Parathyroid adenoma (tissue), 2 donors: ENCODE data around the gene ZNF653.

Experiments used
- H2AFZ ChIP-seq: fragments of 300-600 bp; sonication (generic); one replicate; pipeline ENCODE4 v1.7.0; 2017; ENCODE audit warnings: antibody characterized with exemption, mild to moderate bottlenecking
- H3K27ac ChIP-seq: fragments of 300-600 bp; sonication (generic); one replicate; pipeline ENCODE4 v1.7.0; 2017
- H3K27me3 ChIP-seq: fragments of 300-600 bp; sonication (generic); one replicate; pipeline ENCODE4 v1.7.0; 2017; ENCODE audit warnings: low read length; ENCODE audit not compliant: control insufficient read depth, insufficient read depth
- H3K36me3 ChIP-seq: fragments of 300-600 bp; sonication (generic); one replicate; pipeline ENCODE4 v1.7.0; 2017; ENCODE audit warnings: low read length; ENCODE audit not compliant: control insufficient read depth, insufficient read depth
- H3K4me1 ChIP-seq: fragments of 300-600 bp; sonication (generic); one replicate; pipeline ENCODE4 v1.7.0; 2017; ENCODE audit warnings: control low read depth
- H3K4me2 ChIP-seq: fragments of 300-600 bp; sonication (generic); one replicate; pipeline ENCODE4 v1.7.0; 2017; ENCODE audit warnings: low read length
- H3K4me3 ChIP-seq: fragments of 300-600 bp; sonication (generic); one replicate; pipeline ENCODE4 v1.7.0; 2017; ENCODE audit warnings: low read depth, low read length
- H3K79me2 ChIP-seq: fragments of 300-600 bp; sonication (generic); one replicate; pipeline ENCODE4 v1.7.0; 2017; ENCODE audit warnings: control low read depth
- H3K9ac ChIP-seq: fragments of 300-600 bp; sonication (generic); one replicate; pipeline ENCODE4 v1.7.0; 2017; ENCODE audit warnings: mild to moderate bottlenecking
- H3K9me3 ChIP-seq: fragments of 300-600 bp; sonication (generic); one replicate; pipeline ENCODE4 v1.7.0; 2017; ENCODE audit warnings: low read length; ENCODE audit not compliant: control insufficient read depth
- TF ChIP-seq, protein P1 (sequence below): fragments of 300-600 bp; sonication (generic); IDR thresholded peaks from one replicate; pipeline ENCODE4 v1.7.0; 2017; ENCODE audit warnings: antibody characterized with exemption, mild to moderate bottlenecking
- donor health status: primary hyperparathyroidism.

The ZNF653 gene

DNA sequence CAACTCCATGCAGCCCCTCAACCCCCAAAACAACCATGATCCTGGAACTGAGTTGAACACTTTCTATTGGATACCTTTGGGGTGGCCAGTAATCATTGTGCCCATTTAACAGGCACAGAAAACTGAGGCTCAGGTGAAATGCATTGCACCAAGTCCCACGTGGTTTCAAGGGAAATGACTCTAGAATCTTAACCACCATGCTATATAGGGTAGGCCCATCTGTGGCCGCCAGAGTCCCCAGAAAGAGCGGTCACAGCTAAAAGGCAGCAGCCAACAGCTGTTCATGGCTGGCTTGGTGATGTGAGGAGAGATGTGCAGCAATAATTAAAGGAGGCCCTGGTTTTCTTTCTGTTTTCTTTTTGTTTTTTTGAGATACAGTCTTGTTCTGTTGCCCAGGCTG, 35.6 kb upstream of the ZNF653 start:
- H3K79me2 ChIP-seq: no peaks in the 10 kb centered on the region
- no peaks in the 10 kb centered on the region for H3K4me1 ChIP-seq
- H3K4me3 ChIP-seq: no peak overlapping the region

GRCh38 chr19:11540645-11541044, 35.0 kb upstream of the ZNF653 start:
- H3K27me3 ChIP-seq: no peaks in the 10 kb centered on the region
- H3K4me1 ChIP-seq: no peaks in the 10 kb centered on the region
- no peaks in the 10 kb centered on the region for H3K9me3 ChIP-seq
- no peak overlapping the region for H3K9ac ChIP-seq
- no peaks in the 10 kb centered on the region for H3K79me2 ChIP-seq
- no peak overlapping the region for H3K4me3 ChIP-seq
- TF ChIP-seq, protein P1, sequence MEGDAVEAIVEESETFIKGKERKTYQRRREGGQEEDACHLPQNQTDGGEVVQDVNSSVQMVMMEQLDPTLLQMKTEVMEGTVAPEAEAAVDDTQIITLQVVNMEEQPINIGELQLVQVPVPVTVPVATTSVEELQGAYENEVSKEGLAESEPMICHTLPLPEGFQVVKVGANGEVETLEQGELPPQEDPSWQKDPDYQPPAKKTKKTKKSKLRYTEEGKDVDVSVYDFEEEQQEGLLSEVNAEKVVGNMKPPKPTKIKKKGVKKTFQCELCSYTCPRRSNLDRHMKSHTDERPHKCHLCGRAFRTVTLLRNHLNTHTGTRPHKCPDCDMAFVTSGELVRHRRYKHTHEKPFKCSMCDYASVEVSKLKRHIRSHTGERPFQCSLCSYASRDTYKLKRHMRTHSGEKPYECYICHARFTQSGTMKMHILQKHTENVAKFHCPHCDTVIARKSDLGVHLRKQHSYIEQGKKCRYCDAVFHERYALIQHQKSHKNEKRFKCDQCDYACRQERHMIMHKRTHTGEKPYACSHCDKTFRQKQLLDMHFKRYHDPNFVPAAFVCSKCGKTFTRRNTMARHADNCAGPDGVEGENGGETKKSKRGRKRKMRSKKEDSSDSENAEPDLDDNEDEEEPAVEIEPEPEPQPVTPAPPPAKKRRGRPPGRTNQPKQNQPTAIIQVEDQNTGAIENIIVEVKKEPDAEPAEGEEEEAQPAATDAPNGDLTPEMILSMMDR: no peak
- no peak overlapping the region for H3K27ac ChIP-seq
- H3K36me3 ChIP-seq: no peaks in the 10 kb centered on the region
- H3K4me2 ChIP-seq: no peak overlapping the region
- no peak overlapping the region for H2AFZ ChIP-seq

More for the DNA sequence above, 35.6 kb upstream of the ZNF653 start:
- Histone ChIP-seq H3K9ac (no peak overlapping the region), H2AFZ (no peak overlapping the region), H3K9me3 (no peaks in the 10 kb centered on the region), H3K4me2 (no peak overlapping the region), H3K36me3 (no peaks in the 10 kb centered on the region), H3K27ac (no peak overlapping the region), H3K27me3 (no peaks in the 10 kb centered on the region)
- TF ChIP-seq, protein P1: no peak

DNA sequence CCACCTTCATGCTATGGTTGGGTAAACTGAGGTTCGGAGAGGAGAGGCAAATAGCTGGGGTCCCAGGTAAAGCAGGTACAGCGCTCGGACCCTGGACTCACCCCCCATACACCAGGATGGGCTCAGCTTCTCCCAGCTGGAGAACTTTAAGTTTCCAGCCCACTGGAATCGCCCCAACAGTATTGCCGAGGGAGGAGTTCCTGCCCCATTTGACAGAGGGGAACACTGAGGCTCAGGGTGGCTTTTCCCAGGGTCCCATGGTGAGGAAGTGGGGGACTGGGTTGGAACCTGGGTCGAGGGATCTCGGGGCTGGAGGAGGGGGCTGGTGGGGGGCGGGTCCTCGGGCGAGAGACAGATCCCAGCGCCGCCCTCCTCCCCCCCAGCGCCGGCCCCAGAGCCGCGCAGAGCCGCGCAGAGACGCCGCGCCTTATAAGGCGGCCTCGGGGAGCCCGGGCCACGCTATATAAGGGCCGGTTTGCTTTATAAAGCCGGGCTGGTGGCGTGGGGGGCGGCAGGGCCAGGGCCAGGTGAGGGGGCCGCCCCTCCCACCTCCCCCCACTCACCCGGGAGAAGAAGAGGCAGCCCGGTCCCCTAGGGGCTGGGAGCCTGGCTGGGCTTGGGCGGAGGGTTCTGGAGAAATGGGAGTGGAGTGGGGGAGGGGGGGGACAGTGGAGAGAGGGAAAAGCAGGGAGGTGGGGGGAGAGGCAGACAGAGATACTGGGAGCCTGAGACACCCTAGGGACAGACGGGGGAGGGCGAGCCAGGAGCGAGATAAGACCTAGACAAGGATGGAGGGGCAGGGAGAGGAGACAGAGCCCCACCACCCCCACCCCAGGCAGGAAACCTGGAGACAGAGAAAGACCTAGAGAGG, 34.1 kb upstream of the ZNF653 start:
- no peaks in the 10 kb centered on the region for H3K9me3 ChIP-seq
- no peak overlapping the region for H3K27ac ChIP-seq
- H3K4me3 ChIP-seq: no peak overlapping the region
- peak overlapping the region; percentile 75 for H2AFZ ChIP-seq
- H3K9ac ChIP-seq: no peak overlapping the region
- no peaks in the 10 kb centered on the region for H3K27me3 ChIP-seq
- TF ChIP-seq, protein P1: no peak
- no peaks in the 10 kb centered on the region for H3K79me2 ChIP-seq
- H3K4me1 ChIP-seq: no peaks in the 10 kb centered on the region
- no peaks in the 10 kb centered on the region for H3K36me3 ChIP-seq
- H3K4me2 ChIP-seq: no peak overlapping the region

GRCh38 chr19:11538232-11539036, 32.8 kb upstream of the ZNF653 start, which contains the start of gene CNN1:
Gene CNN1, plus strand, starts transcription at chr19:11538851. Its CDS starts 77 bp downstream, at chr19:11538928.
- Histone ChIP-seq H3K27me3 (no peaks in the 10 kb centered on the region), H3K4me3 (no peak within 1 kb of the TSS), H3K9me3 (no peaks in the 10 kb centered on the region), H3K4me2 (no peak within 1 kb of the TSS), H3K4me1 (no peaks in the 10 kb centered on the region), H3K36me3 (no peaks in the 10 kb centered on the region), H3K9ac (no peak within 1 kb of the TSS), H3K27ac (no peak within 1 kb of the TSS), H2AFZ (peak within 1 kb of the TSS; percentile 75), H3K79me2 (no peaks in the 10 kb centered on the region)
- TF ChIP-seq, protein P1: no peak
